H1 (cell line): ENCODE measurements around the gene TNFRSF1A. TPM values are rescaled to one million over a fixed set of nuclear protein-coding genes. Genes with fewer than 3 reads are reported as not detected.

Source experiments
- CTCF ChIA-PET: fragments of 300-600 bp; sonication (Branson Sonifier 250); formaldehyde crosslinking; loops from one replicate; lab custom pipeline; 2021; ENCODE audit not compliant: partially characterized antibody; lab: Charles Lee
- POLR2A ChIA-PET: fragments of 300-600 bp; sonication (Branson Sonifier 250); formaldehyde crosslinking; loops from one replicate; lab custom pipeline; 2021; ENCODE audit warnings: inconsistent platforms; ENCODE audit not compliant: partially characterized antibody; lab: Charles Lee
- DNase-seq, 2 experiments: peaks; one replicate each; pipeline versions ENCODE4 v3.0.0 to v3.0.0-alpha.2; 2010 to 2022; ENCODE audit warnings: low spot score in 2 of 2, low read depth in 1 of 2, mixed read lengths in 1 of 2
- FAIRE-seq: peaks from 2 replicates; lab custom pipeline; 2011; peaks lifted over from hg19 to GRCh38; lab: Jason Lieb, UNC
- H2AFZ ChIP-seq: 2 replicates; pipeline ENCODE4 v1.8.1; 2012; ENCODE audit warnings: low read length, inconsistent platforms
- H2AK5ac ChIP-seq: 2 replicates; pipeline ENCODE4 v1.6.1; 2013; ENCODE audit warnings: low read depth, low read length
- H2BK120ac ChIP-seq: replicated peaks from 2 replicates; pipeline ENCODE3; 2013; ENCODE audit warnings: low read depth, low read length, inconsistent platforms
- H2BK12ac ChIP-seq: 2 replicates; pipeline ENCODE4 v1.6.1; 2013; ENCODE audit warnings: low read depth, low read length
- H2BK15ac ChIP-seq: 2 replicates; pipeline ENCODE4 v1.6.1; 2013; ENCODE audit warnings: low read length
- H2BK20ac ChIP-seq: 2 replicates; pipeline ENCODE4 v1.6.1; 2013; ENCODE audit warnings: low read length
- H2BK5ac ChIP-seq: 2 replicates; pipeline ENCODE4 v1.6.1; 2013; ENCODE audit warnings: low read depth, low read length
- H3K14ac ChIP-seq: 2 replicates; pipeline ENCODE4 v1.6.1; 2013; ENCODE audit warnings: inconsistent platforms; ENCODE audit not compliant: insufficient read length
- H3K18ac ChIP-seq: 2 replicates; pipeline ENCODE4 v1.6.1; 2013; ENCODE audit warnings: low read length; ENCODE audit errors: extremely low read depth
- H3K23ac ChIP-seq: 2 replicates; pipeline ENCODE4 v1.6.1; 2013; ENCODE audit warnings: inconsistent platforms; ENCODE audit not compliant: insufficient read length
- H3K23me2 ChIP-seq: 2 replicates; pipeline ENCODE4 v1.6.1; 2013; ENCODE audit warnings: low read depth, low read length
- H3K27ac ChIP-seq: 2 replicates; pipeline ENCODE4 v1.6.1; 2011; ENCODE audit warnings: low read depth, low read length, inconsistent platforms
- H3K27me3 ChIP-seq, 4 experiments: replicated peaks in 1 of 4; 1 replicate in 1 of 4; 2 replicates in 3 of 4; pipeline versions ENCODE4 v1.6.1 to v1.8.1; 2011 to 2013; ENCODE audit warnings: low read length in 3 of 4, mild to moderate bottlenecking in 3 of 4, inconsistent platforms in 2 of 4, mixed read lengths in 2 of 4, moderate library complexity in 1 of 4; ENCODE audit not compliant: control insufficient read depth in 3 of 4, insufficient read depth in 3 of 4; ENCODE audit errors: extremely low read depth in 1 of 4
- H3K36me3 ChIP-seq, 4 experiments: 2 replicates each; pipeline versions ENCODE4 v1.6.1 to v1.8.1; 2011 to 2013; ENCODE audit warnings: mild to moderate bottlenecking in 4 of 4, low read length in 3 of 4, moderate library complexity in 2 of 4, control low read depth in 1 of 4, inconsistent platforms in 1 of 4; ENCODE audit not compliant: insufficient read depth in 4 of 4, control insufficient read depth in 2 of 4
- H3K4ac ChIP-seq: replicated peaks from 2 replicates; pipeline ENCODE3; 2013; ENCODE audit warnings: low read length, low read depth, mixed read lengths, inconsistent platforms; ENCODE audit not compliant: insufficient read length
- H3K4me1 ChIP-seq, 4 experiments: replicated peaks in 1 of 4; 1 replicate in 1 of 4; 2 replicates in 3 of 4; pipeline versions ENCODE4 v1.6.1 to v1.8.1; 2011 to 2013; ENCODE audit warnings: low read length in 3 of 4, inconsistent platforms in 2 of 4, mixed read lengths in 1 of 4; ENCODE audit not compliant: insufficient read depth in 4 of 4, control insufficient read depth in 3 of 4
- H3K4me2 ChIP-seq, 2 experiments: 2 replicates each; pipeline versions ENCODE4 v1.6.1 to v1.8.1; 2011 to 2013; ENCODE audit warnings: low read depth in 2 of 2, low read length in 2 of 2, control low read depth in 1 of 2, inconsistent platforms in 1 of 2, mild to moderate bottlenecking in 1 of 2; ENCODE audit not compliant: insufficient read depth in 1 of 2
- H3K4me3 ChIP-seq, 4 experiments: fragments of 200-600, 300-600 bp in 1 of 4; sonication (generic), shearing (Covaris generic), sonication (Bioruptor Twin) in 1 of 4; 2 replicates each; pipeline versions ENCODE4 v1.5.1 to v1.8.1; 2011 to 2016; ENCODE audit warnings: low read length in 4 of 4, low read depth in 3 of 4, control low read depth in 2 of 4, inconsistent platforms in 2 of 4, mild to moderate bottlenecking in 2 of 4, mixed read lengths in 1 of 4, moderate library complexity in 1 of 4; ENCODE audit not compliant: insufficient read depth in 2 of 4; ENCODE audit errors: extremely low read depth in 1 of 4
- H3K56ac ChIP-seq: replicated peaks from 2 replicates; pipeline ENCODE3; 2013; ENCODE audit warnings: low read depth, mild to moderate bottlenecking, mixed read lengths, low read length, inconsistent platforms; ENCODE audit not compliant: insufficient read length
- H3K79me1 ChIP-seq: 2 replicates; pipeline ENCODE4 v1.6.1; 2013; ENCODE audit warnings: low read depth, low read length, control low read depth
- H3K79me2 ChIP-seq, 2 experiments: 2 replicates each; pipeline versions ENCODE4 v1.6.1 to v1.8.1; 2012 to 2013; ENCODE audit warnings: low read length in 2 of 2, mild to moderate bottlenecking in 2 of 2, inconsistent platforms in 1 of 2; ENCODE audit not compliant: insufficient read depth in 2 of 2, control insufficient read depth in 1 of 2
- H3K9ac ChIP-seq, 4 experiments: replicated peaks in 1 of 4; 1 replicate in 1 of 4; 2 replicates in 3 of 4; pipeline versions ENCODE4 v1.6.1 to v1.8.1; 2011 to 2013; ENCODE audit warnings: low read depth in 3 of 4, low read length in 3 of 4, control low read depth in 2 of 4, mild to moderate bottlenecking in 2 of 4, moderate library complexity in 2 of 4, inconsistent platforms in 1 of 4; ENCODE audit errors: extremely low read depth in 1 of 4
- H3K9me3 ChIP-seq, 2 experiments: 2 replicates each; pipeline versions ENCODE4 v1.6.1 to v1.8.1; 2012 to 2013; ENCODE audit warnings: mild to moderate bottlenecking in 2 of 2, moderate library complexity in 2 of 2, control low read depth in 1 of 2, inconsistent platforms in 1 of 2, low read depth in 1 of 2, low read length in 1 of 2, mixed read lengths in 1 of 2; ENCODE audit not compliant: insufficient read depth in 2 of 2
- H4K20me1 ChIP-seq, 2 experiments: replicated peaks in 1 of 2; 2 replicates each; pipeline versions ENCODE3 to v1.8.1; 2011 to 2013; ENCODE audit warnings: inconsistent platforms in 2 of 2, low read length in 2 of 2, mild to moderate bottlenecking in 1 of 2; ENCODE audit not compliant: insufficient read depth in 2 of 2, control insufficient read depth in 1 of 2
- H4K5ac ChIP-seq: 2 replicates; pipeline ENCODE4 v1.6.1; 2013; ENCODE audit warnings: low read length, low read depth, mixed read lengths, inconsistent platforms; ENCODE audit not compliant: insufficient read length
- H4K8ac ChIP-seq: 2 replicates; pipeline ENCODE4 v1.8.0; 2013; ENCODE audit warnings: mild to moderate bottlenecking, moderate library complexity, low read length, inconsistent platforms; ENCODE audit not compliant: insufficient read depth; ENCODE audit errors: extremely low read depth
- H4K91ac ChIP-seq: replicated peaks from 2 replicates; pipeline ENCODE3; 2013; ENCODE audit warnings: low read length, mixed read lengths, inconsistent platforms; ENCODE audit not compliant: insufficient read length
- BRCA1 ChIP-seq: IDR thresholded peaks from 2 replicates; pipeline ENCODE4 v1.6.1; 2012; ENCODE audit warnings: low read depth, low read length, improper control_type of control experiment
- CHD2 ChIP-seq: IDR thresholded peaks from 2 replicates; pipeline ENCODE4 v1.6.1; 2012; ENCODE audit warnings: low read length, improper control_type of control experiment
- HDAC2 ChIP-seq, 2 experiments: fragments of 300-600 bp in 1 of 2; sonication (generic) in 1 of 2; IDR thresholded peaks; 2 replicates each; pipeline ENCODE4 v1.6.1; 2011 to 2012; ENCODE audit warnings: low read depth in 2 of 2, low read length in 2 of 2, mild to moderate bottlenecking in 2 of 2, moderate library complexity in 2 of 2, borderline replicate concordance in 1 of 2, inconsistent platforms in 1 of 2
- PHF8 ChIP-seq: fragments of 200-600 bp; sonication (generic); conservative IDR thresholded peaks from 2 replicates; pipeline ENCODE4 v1.7.1; 2012; ENCODE audit warnings: low read depth, mild to moderate bottlenecking, inconsistent platforms, low read length, moderate library complexity
- SP1 ChIP-seq: IDR thresholded peaks from 2 replicates; pipeline ENCODE4 v1.6.1; 2011; ENCODE audit warnings: low read depth, low read length
- TBP ChIP-seq: IDR thresholded peaks from 2 replicates; pipeline ENCODE4 v1.6.1; 2011; ENCODE audit warnings: low read depth, low read length, improper control_type of control experiment
- WGBS, 2 experiments: shearing (Covaris generic) in 1 of 2; methylation state at CpG; one replicate each; pipeline versions ENCODE4 v1.1.6 to v1.1.7; 2013 to 2015; ENCODE audit warnings: low lambda C conversion rate in 2 of 2, mixed read lengths in 2 of 2, inconsistent platforms in 1 of 2, low coverage in 1 of 2, missing lambda C conversion rate in 1 of 2; ENCODE audit not compliant: insufficient replicate concordance in 2 of 2, insufficient coverage in 1 of 2, insufficient read length in 1 of 2; ENCODE audit errors: extremely low coverage in 1 of 2, missing lambda C conversion rate in 1 of 2; 5-methylcytosine and 5-hydroxymethylcytosine counted together
- polyA plus RNA-seq, 7 experiments: library from polyadenylated mRNA; depleted of rRNA in 3 of 7; stranded (reverse) in 5 of 7; unstranded in 2 of 7; fragments of >200 nt in 5 of 7; fragments of 200-250 nt in 2 of 7; gene quantifications; 1 replicate in 5 of 7; 2 replicates in 1 of 7; 4 replicates in 1 of 7; pipeline versions ENCODE4 v1.2.1 to v1.2.3, GENCODE V29; 2011 to 2013; ENCODE audit warnings: missing spikeins in 2 of 7, mixed read lengths in 2 of 7
- total RNA-seq: library from RNA; stranded (reverse); fragmentation: NEBNext Ultra II Directional; extraction: Animal tissue kit (Norgen Biotek cat#: 25700); gene quantifications from 2 replicates; pipeline ENCODE4 v1.2.1, GENCODE V29; 2021

TNFRSF1A gene
- total and polyA plus RNA-seq, 2 of the 8 experiments (the other 6 are each of a cell fraction or from before 2014, with no cell fraction given): 28.7 to 42.1 TPM

- no peak overlapping the region for H4K91ac ChIP-seq
- peak overlapping the region; percentile 44; the same call in 1 of the 2 replicates for H2BK20ac ChIP-seq
- no peak overlapping the region for H2AK5ac ChIP-seq
- peaks cover 0 to 26% (median 20%) of the 10 kb centered on the region in 4 experiments; a peak in 6 of 7 replicates for H3K27me3 ChIP-seq
- no peaks in the 10 kb centered on the region for H3K9me3 ChIP-seq
- FAIRE-seq (no peak), DNase-seq (no peak)
- H3K23me2 ChIP-seq: peaks cover 9% of the 10 kb centered on the region; the same call in 1 of the 2 replicates
- H3K4me2 ChIP-seq: no peak overlapping the region
- H3K23ac ChIP-seq: no peak overlapping the region
- H2BK12ac ChIP-seq: no peak overlapping the region; the same call in 1 of the 2 replicates
- no peak overlapping the region for H3K56ac ChIP-seq
- ChIA-PET POLR2A (interaction anchor here (0.9 to 6.8 kb wide), 10 partner anchors 7 to 90 kb away, joined by 3 to 57 read pairs (median 4); partner anchors contain the start of genes SCNN1A, TAPBPL and VAMP1), CTCF (interaction anchor here (0.6 to 3.0 kb wide), 10 partner anchors 9 to 322 kb away, joined by 3 to 19 read pairs (median 5); no protein-coding TSS in a partner anchor)
- no peak overlapping the region for H3K4ac ChIP-seq
- H2BK5ac ChIP-seq: no peak overlapping the region
- peak overlapping the region; percentile 42; the same call in 1 of the 2 replicates for H3K18ac ChIP-seq
- no peaks in the 10 kb centered on the region for H3K79me1 ChIP-seq
- no peak overlapping the region for H3K14ac ChIP-seq
- WGBS, 2 experiments: 86% methylated on average over 13 of the region's 14 CpGs; no CpG with 5 or more reads in 1 of the 2 experiments
- no peak overlapping the region for H3K27ac ChIP-seq
- no peak overlapping the region for H3K9ac ChIP-seq
- no peak overlapping the region for H2BK120ac ChIP-seq
- no peak overlapping the region for H4K8ac ChIP-seq
- H4K20me1 ChIP-seq: no peaks in the 10 kb centered on the region
- H2BK15ac ChIP-seq: peak overlapping the region; percentile 33; the same call in 1 of the 2 replicates
- peaks cover 0 to 47% (median 38%) of the 10 kb centered on the region in 4 experiments; a peak in 6 of 7 replicates for H3K4me1 ChIP-seq
- no peak overlapping the region for H2AFZ ChIP-seq
- H4K5ac ChIP-seq: no peak overlapping the region
- no peak overlapping the region for H3K4me3 ChIP-seq
- no peaks in the 10 kb centered on the region for H3K36me3 ChIP-seq
- no peaks in the 10 kb centered on the region for H3K79me2 ChIP-seq
- TF ChIP-seq PHF8 (no peak), HDAC2 (IDR thresholded peaks at IDR 0.05; ENCODE audit: borderline replicate concordance in 1 of 2, low read depth in 2 of 2, low read length in 2 of 2) (no peak), SP1 (no peak), BRCA1 (no peak), CHD2 (no peak), TBP (no peak)
Measured at GRCh38 chr12:6380141-6381121, 38.6 kb upstream of the TNFRSF1A start.
